ENCODE measurements around the gene CATSPERZ. TPM values are rescaled to one million over a fixed set of nuclear protein-coding genes. Genes with fewer than 3 reads are reported as not detected.

Gene CATSPERZ
- total RNA-seq, 2 donors from 2014 or later, result not detected

- no peak overlapping the region for H3K4me3 Mint-ChIP-seq
- ATAC-seq (no peak), DNase-seq (no peak)
- peak overlapping the region; percentile 56 for H3K27ac Mint-ChIP-seq
- peaks cover 25% of the 10 kb centered on the region for H3K4me1 Mint-ChIP-seq
- H3K36me3 Mint-ChIP-seq (ENCODE audit: low read depth), result peaks cover 4% of the 10 kb centered on the region
- H3K9me3 ChIP-seq (ENCODE audit: control insufficient read depth, low read length, poor library complexity, severe bottlenecking), result no peaks in the 10 kb centered on the region
- H3K27me3 Mint-ChIP-seq, result peaks cover 61% of the 10 kb centered on the region
Observed at GRCh38 chr11:64294774-64295173, 5.4 kb upstream of the CATSPERZ start.

DNA sequence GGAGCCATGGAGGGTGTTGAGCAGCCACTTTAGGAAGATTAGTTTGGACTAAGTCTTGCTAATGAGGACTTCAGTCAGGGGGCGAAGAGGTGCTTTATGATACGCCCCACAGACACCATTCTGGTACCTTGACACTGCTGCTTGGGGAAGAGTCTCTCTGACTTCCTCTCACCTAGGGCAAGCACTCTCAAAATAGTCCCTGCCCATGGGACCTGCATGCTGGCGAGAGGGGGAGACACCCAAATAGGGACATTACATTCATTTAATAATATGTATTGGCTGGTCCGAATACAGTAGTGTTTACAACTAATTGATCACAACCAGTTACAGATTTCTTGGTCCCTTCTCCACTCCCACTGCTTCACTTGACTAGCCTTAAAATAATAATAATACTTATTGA, 4.4 kb upstream of the CATSPERZ start:
- Mint-ChIP-seq H3K27ac (no peak overlapping the region), H3K27me3 (peaks cover 64% of the 10 kb centered on the region), H3K4me3 (no peak overlapping the region), H3K36me3 (ENCODE audit: low read depth) (peaks cover 2% of the 10 kb centered on the region), H3K4me1 (peaks cover 27% of the 10 kb centered on the region)
- no peak for DNase-seq
- H3K9me3 ChIP-seq (ENCODE audit: control insufficient read depth, low read length, poor library complexity, severe bottlenecking), result no peaks in the 10 kb centered on the region
- no peak for ATAC-seq

- ATAC-seq (no peak), DNase-seq (no peak)
- no peak overlapping the region for H3K4me3 Mint-ChIP-seq
- peaks cover 64% of the 10 kb centered on the region for H3K27me3 Mint-ChIP-seq
- H3K27ac Mint-ChIP-seq, result no peak overlapping the region
- peaks cover 29% of the 10 kb centered on the region for H3K4me1 Mint-ChIP-seq
- H3K9me3 ChIP-seq (ENCODE audit: control insufficient read depth, low read length, poor library complexity, severe bottlenecking), result no peaks in the 10 kb centered on the region
- H3K36me3 Mint-ChIP-seq (ENCODE audit: low read depth), result peaks cover 2% of the 10 kb centered on the region
Observed at GRCh38 chr11:64296236-64296635, 3.9 kb upstream of the CATSPERZ start.

GRCh38 chr11:64296830-64297698, 3.1 kb upstream of the CATSPERZ start:
- peaks cover 64% of the 10 kb centered on the region for H3K27me3 Mint-ChIP-seq
- H3K9me3 ChIP-seq (ENCODE audit: control insufficient read depth, low read length, poor library complexity, severe bottlenecking), result no peaks in the 10 kb centered on the region
- H3K4me1 Mint-ChIP-seq, result peaks cover 29% of the 10 kb centered on the region
- H3K27ac Mint-ChIP-seq, result peak overlapping the region; percentile 14
- ATAC-seq (no peak), DNase-seq (no peak)
- H3K4me3 Mint-ChIP-seq, result no peak overlapping the region
- peaks cover 2% of the 10 kb centered on the region for H3K36me3 Mint-ChIP-seq (ENCODE audit: low read depth)

- H3K27ac Mint-ChIP-seq, result peak overlapping the region; percentile 65
- H3K9me3 ChIP-seq (ENCODE audit: control insufficient read depth, low read length, poor library complexity, severe bottlenecking), result no peaks in the 10 kb centered on the region
- H3K4me3 Mint-ChIP-seq, result no peak overlapping the region
- peaks cover 26% of the 10 kb centered on the region for H3K4me1 Mint-ChIP-seq
- ATAC-seq (no peak), DNase-seq (no peak)
- H3K27me3 Mint-ChIP-seq, result peaks cover 62% of the 10 kb centered on the region
- peaks cover 2% of the 10 kb centered on the region for H3K36me3 Mint-ChIP-seq (ENCODE audit: low read depth)
Observed at GRCh38 chr11:64297699-64298358, 2.3 kb upstream of the CATSPERZ start.

- H3K4me3 Mint-ChIP-seq, result peak overlapping the region; percentile 88
- H3K27me3 Mint-ChIP-seq, result peaks cover 48% of the 10 kb centered on the region
- ATAC-seq (no peak), DNase-seq (no peak)
- H3K9me3 ChIP-seq (ENCODE audit: control insufficient read depth, low read length, poor library complexity, severe bottlenecking), result no peaks in the 10 kb centered on the region
- peaks cover 28% of the 10 kb centered on the region for H3K4me1 Mint-ChIP-seq
- peaks cover 2% of the 10 kb centered on the region for H3K36me3 Mint-ChIP-seq (ENCODE audit: low read depth)
- H3K27ac Mint-ChIP-seq, result no peak overlapping the region
Observed at GRCh38 chr11:64298966-64299846, 952 bp upstream of the CATSPERZ start.

- peaks cover 33% of the 10 kb centered on the region for H3K4me1 Mint-ChIP-seq
- peaks cover 16% of the 10 kb centered on the region for H3K27me3 Mint-ChIP-seq
- no peak for DNase-seq
- peaks cover 2% of the 10 kb centered on the region for H3K36me3 Mint-ChIP-seq (ENCODE audit: low read depth)
- peak overlapping the region; percentile 85 for H3K27ac Mint-ChIP-seq
- no peak overlapping the region for H3K4me3 Mint-ChIP-seq
- H3K9me3 ChIP-seq (ENCODE audit: control insufficient read depth, low read length, poor library complexity, severe bottlenecking), result no peaks in the 10 kb centered on the region
- ATAC-seq, result no peak
Observed at GRCh38 chr11:64303109-64304031, 3.2 kb downstream of the CATSPERZ start.

DNA sequence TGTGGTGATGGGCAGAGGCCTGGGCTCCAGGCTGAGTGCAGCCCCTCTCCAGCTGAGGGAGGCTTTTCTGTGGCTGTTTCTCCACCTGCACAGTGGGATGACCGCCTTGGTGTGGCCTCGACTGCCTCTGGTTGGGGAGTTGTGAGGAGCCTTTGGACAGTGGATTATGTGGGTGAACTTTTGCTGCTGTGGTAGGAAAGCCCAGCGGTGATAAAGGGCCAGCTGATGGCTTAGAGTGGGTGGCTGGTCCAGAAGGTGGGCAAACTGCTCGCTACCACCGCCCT, 3.8 kb downstream of the CATSPERZ start:
- no peaks in the 10 kb centered on the region for H3K9me3 ChIP-seq (ENCODE audit: control insufficient read depth, low read length, poor library complexity, severe bottlenecking)
- DNase-seq (no peak), ATAC-seq (no peak)
- H3K4me1 Mint-ChIP-seq, result peaks cover 33% of the 10 kb centered on the region
- peak overlapping the region; percentile 94 for H3K27ac Mint-ChIP-seq
- peak overlapping the region; percentile 93 for H3K4me3 Mint-ChIP-seq
- peaks cover 14% of the 10 kb centered on the region for H3K27me3 Mint-ChIP-seq
- H3K36me3 Mint-ChIP-seq (ENCODE audit: low read depth), result peaks cover 2% of the 10 kb centered on the region

GRCh38 chr11:64304316-64305072, 4.3 kb downstream of the CATSPERZ start:
- peak overlapping the region; percentile 93 for H3K4me3 Mint-ChIP-seq

GRCh38 chr11:64305075-64305690, 5.0 kb downstream of the CATSPERZ start, which contains the start of gene ESRRA:
TSS of gene ESRRA (plus strand) at chr11:64305524. CDS start at chr11:64307180, 1,656 bp downstream.
- H3K36me3 Mint-ChIP-seq (ENCODE audit: low read depth), result no peaks in the 10 kb centered on the region
- peak within 1 kb of the TSS; percentile 97 for H3K4me3 Mint-ChIP-seq
- peak within 1 kb of the TSS; percentile 94 for H3K27ac Mint-ChIP-seq
- no peaks in the 10 kb centered on the region for H3K9me3 ChIP-seq (ENCODE audit: control insufficient read depth, low read length, poor library complexity, severe bottlenecking)
- H3K4me1 Mint-ChIP-seq, result peaks cover 30% of the 10 kb centered on the region
- ATAC-seq, result peak; percentile 79
- peaks cover 8% of the 10 kb centered on the region for H3K27me3 Mint-ChIP-seq
- peak; percentile 98 to 100 (median 99) for DNase-seq

More at GRCh38 chr11:64304316-64305072, 4.3 kb downstream of the CATSPERZ start:
- Mint-ChIP-seq H3K27ac (peak overlapping the region; percentile 94), H3K36me3 (ENCODE audit: low read depth) (peaks cover 2% of the 10 kb centered on the region), H3K27me3 (peaks cover 14% of the 10 kb centered on the region), H3K4me1 (peaks cover 33% of the 10 kb centered on the region)
- no peaks in the 10 kb centered on the region for H3K9me3 ChIP-seq (ENCODE audit: control insufficient read depth, low read length, poor library complexity, severe bottlenecking)
- DNase-seq (peak; percentile 83 to 95 (median 87)), ATAC-seq (peak; percentile 38)

- Mint-ChIP-seq H3K27ac (peak overlapping the region; percentile 90), H3K4me1 (peaks cover 25% of the 10 kb centered on the region), H3K27me3 (peaks cover under 1% of the 10 kb centered on the region), H3K4me3 (peak overlapping the region; percentile 97), H3K36me3 (ENCODE audit: low read depth) (no peaks in the 10 kb centered on the region)
- DNase-seq, result peak; percentile 47 to 67 (median 57)
- ATAC-seq, result peak; percentile 10
- no peaks in the 10 kb centered on the region for H3K9me3 ChIP-seq (ENCODE audit: control insufficient read depth, low read length, poor library complexity, severe bottlenecking)
Observed at GRCh38 chr11:64305691-64306562, 5.8 kb downstream of the CATSPERZ start.

All from T-helper 17 cell (primary cell).